A673 (cell line): ENCODE data around the gene KLF11.
"Not testable (repeated sequence)": the region's sequence is repeated elsewhere in the genome, so short reads cannot be mapped to it uniquely, and the experiment has no call there.

Source experiments
- EZH2 ChIP-seq: fragments of 200-600 bp; sonication (generic); IDR thresholded peaks from 2 replicates; pipeline ENCODE4 v1.6.1; 2017; ENCODE audit warnings: borderline replicate concordance, low read depth, mild to moderate bottlenecking, mixed read lengths, antibody characterized with exemption, low read length; ENCODE audit not compliant: poor library complexity, severe bottlenecking
- TF ChIP-seq, protein P1 (sequence below): fragments of 300-800, 200-600 bp; sonication (generic); conservative IDR thresholded peaks from 2 replicates; pipeline ENCODE4 v1.5.1; 2017; ENCODE audit warnings: low read depth, mild to moderate bottlenecking, antibody characterized with exemption, low read length, moderate library complexity, mixed read lengths

DNA sequence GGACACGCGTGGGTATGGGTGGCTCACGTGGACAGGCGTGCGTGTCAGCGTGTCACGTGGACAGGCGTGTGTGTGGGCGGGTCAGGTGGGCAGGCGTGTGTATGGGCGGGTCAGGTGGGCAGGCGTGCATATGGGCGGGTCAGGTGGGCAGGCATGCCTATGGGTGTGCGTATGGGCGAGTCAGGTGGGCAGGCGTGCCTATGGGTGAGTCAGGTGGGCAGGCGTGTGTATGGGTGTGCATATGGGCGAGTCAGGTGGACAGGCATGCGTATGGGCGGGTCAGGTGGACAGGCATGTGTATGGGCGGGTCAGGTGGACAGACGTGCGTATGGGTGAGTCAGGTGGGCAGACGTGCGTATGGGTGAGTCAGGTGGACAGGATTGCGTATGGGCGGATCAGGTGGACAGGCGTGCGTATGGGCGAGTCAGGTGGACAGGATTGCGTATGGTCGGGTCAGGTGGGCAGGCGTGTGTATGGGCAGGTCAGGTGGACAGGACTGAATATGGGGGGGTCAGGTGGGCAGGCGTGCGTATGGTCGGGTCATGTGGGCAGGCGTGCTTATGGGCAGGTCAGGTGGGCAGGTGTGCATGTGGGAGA, 30.9 kb upstream of the KLF11 start:
- TF ChIP-seq, protein P1, sequence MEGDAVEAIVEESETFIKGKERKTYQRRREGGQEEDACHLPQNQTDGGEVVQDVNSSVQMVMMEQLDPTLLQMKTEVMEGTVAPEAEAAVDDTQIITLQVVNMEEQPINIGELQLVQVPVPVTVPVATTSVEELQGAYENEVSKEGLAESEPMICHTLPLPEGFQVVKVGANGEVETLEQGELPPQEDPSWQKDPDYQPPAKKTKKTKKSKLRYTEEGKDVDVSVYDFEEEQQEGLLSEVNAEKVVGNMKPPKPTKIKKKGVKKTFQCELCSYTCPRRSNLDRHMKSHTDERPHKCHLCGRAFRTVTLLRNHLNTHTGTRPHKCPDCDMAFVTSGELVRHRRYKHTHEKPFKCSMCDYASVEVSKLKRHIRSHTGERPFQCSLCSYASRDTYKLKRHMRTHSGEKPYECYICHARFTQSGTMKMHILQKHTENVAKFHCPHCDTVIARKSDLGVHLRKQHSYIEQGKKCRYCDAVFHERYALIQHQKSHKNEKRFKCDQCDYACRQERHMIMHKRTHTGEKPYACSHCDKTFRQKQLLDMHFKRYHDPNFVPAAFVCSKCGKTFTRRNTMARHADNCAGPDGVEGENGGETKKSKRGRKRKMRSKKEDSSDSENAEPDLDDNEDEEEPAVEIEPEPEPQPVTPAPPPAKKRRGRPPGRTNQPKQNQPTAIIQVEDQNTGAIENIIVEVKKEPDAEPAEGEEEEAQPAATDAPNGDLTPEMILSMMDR, result not testable (repeated sequence)
- not testable (repeated sequence) for TF ChIP-seq EZH2
